GM20431 (cell line): ENCODE results near the gene NDRG3.
"Not testable (repeated sequence)": the region's sequence is repeated elsewhere in the genome, so short reads cannot be mapped to it uniquely, and the experiment has no call there.

ENCODE experiments used
- in situ Hi-C: fragments of 300-500 bp; cut with MseI, MboI; formaldehyde crosslinking; loops from one replicate; pipeline ENCODE4 v1.15.0; 2020; ENCODE audit warnings: low sequenced_read_pairs; ENCODE audit not compliant: unreplicated experiment

Gene NDRG3

DNA sequence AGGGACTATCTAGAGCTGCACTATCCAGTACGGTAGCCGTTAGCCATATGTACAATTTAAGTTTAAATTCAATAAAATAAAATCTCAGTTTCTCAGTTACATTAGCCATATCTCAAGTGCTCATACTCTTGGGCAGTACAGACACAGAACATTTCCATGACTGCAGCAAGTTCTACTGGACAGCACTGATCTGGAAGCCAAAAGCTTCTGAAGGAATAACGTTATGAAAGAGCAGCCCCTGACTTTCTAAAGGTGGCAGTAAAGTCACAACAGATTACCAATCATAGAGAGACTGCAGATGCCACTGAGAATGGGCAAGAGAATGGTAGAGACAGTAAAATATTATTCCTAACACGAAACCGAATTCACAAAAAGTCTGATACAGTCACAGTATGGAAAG lies 36.8 kb downstream of the NDRG3 start:
- in situ Hi-C loops, result no loop called here

DNA sequence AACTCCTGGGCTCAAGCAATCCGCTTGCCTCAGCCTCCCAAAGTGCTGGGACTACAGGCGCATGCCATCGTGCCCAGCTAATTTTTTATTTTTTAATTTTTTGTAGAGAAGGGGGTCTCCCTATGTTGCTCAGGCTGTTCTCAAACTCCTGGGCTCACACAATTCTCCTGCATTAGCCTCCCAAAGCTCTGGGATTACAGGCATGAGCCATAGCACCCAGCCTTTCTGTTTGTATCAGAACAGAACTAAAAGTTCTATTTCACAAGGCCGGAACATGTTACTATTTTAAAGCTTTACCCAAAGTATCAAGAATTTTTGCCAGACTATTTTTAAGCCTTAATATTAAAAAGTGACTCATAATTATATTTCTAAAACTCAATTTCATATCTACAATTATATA lies 42.4 kb downstream of the NDRG3 start:
- in situ Hi-C loops, result no loop called here

DNA sequence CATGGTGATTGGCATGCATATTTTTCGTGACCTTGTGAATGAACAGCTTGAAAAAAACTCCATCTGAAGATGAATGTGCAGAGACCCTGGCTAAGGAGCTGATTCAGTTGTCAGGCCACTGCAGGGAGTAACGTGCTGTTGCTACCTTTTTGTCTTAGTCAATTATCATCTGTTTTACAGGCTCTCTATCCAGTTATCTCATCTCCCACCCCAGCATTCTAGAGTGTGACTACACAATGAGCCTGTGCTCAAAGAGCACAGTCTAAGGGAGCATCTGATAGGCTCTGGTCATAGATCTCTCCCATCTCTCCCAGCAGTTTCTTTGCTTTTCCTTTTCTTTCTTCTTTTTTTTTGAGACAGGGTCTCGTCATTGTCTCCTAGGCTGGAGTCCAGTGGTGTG lies 45.5 kb downstream of the NDRG3 start:
- in situ Hi-C loops, result no loop called here

DNA sequence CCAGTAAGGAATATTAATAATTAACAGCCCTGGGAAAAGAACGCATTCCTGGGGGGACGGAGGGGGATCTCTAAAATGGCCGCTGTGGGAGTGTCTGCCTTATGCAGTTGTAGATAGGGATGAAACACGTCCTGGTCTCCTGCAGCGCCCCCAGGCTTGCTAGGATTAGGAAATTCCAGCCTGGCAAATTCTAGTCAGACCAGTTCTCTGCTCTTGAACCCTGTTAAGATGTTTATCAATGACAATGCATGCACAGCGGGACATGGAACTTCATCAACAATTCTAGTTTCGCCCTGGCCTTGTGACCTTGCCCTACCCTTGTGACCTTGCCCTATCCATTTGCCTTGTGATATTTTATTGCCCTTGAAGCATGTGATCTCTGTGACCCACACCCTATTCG lies 50.4 kb downstream of the NDRG3 start:
- in situ Hi-C loops, result not testable (repeated sequence)

DNA sequence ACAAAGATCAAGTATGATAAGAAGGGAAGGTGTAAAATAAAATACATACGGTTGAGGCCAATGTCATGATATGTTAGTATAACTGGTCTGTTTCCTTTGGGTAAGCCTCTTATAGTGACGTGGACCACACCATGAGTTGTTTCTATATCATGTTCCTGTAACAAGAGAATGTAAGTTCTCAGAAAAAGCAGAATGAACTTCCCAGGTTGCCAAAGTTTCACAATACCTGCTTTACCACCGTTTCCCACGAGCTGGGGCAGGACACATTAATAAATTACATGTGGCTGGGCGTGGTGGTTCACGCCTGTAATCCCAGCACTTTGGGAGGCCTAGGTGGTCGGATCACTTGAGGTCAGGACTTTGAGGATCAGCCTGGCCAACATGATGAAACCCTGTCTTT lies 57.3 kb downstream of the NDRG3 start:
- in situ Hi-C loops, result no loop called here

DNA sequence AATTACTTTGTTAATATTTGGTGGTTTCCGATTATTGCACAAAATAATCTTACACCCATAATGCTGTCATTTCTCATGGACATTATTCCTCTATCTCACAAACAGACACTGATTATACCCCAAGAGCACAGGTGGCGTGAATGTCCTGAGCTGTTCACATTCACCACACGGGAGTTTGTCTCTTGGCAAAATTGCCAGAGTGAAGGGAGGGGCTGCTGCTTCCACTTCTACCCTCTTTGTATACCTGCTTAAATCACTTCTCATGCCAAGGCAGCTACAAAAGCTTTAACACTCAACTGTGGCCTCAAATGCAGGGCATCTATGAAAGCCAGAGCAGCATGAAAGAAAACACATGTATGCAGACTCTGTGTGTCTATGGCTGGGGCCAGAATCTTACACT lies 58.0 kb downstream of the NDRG3 start:
- in situ Hi-C loops, result no loop called here

DNA sequence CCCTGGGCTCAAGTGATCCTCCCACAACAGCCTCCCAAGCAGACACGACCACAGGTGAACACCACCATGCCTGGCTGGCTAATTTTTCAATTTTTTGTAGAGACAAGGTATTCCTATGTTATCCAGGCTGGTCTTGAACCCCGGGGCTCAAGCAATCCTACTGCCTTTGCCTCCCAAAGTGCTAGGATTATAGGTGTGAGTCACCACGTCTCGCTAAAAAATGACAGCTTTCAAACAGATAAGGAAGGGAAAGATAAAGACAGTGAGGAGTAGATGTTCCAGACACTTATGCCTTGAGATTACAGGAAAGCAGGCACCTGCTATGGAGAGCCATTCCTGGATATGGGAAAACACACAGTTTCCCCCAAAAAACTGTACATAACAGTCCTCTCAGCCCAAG lies 58.9 kb downstream of the NDRG3 start:
- in situ Hi-C loops, result no loop called here

DNA sequence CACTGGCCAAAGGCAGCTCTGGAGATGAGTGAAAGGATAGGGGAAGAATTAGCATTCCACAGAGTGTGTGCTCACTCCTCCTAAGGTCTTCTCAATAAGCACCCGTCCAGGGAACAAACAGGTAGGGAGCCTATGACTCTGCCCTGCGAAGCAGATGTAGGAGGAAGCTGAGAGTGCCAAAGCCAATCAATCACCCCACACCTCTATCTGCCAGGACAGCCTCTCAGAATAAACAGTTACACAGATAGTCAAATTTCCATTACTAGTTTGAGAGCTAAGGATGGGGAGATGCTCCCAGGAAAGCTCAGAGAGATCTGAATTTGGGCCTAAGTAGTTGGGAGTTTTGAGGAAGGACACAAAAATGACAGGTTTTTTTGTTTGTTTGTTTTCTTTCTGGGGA lies 59.4 kb downstream of the NDRG3 start:
- in situ Hi-C loops, result no loop called here

DNA sequence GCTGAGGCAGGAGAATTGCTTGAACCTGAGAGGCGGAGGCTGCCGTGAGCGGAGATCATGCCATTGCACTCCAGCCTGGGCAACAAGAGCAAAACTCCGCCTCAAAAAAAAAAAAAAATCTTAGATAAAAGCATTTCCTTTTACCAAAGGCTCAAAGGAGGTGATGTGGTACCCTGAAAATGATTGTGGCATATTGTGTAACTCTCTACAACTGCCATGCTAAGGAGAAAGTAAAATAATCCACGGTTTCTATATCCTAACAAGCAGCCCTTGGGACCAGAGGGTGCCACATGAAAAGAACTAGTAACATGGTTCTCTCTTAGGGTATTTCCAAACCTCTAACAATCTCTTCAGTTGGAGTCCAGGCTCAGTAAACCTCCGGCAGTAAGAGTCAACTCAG lies 61.1 kb downstream of the NDRG3 start:
- in situ Hi-C loops, result no loop called here

DNA sequence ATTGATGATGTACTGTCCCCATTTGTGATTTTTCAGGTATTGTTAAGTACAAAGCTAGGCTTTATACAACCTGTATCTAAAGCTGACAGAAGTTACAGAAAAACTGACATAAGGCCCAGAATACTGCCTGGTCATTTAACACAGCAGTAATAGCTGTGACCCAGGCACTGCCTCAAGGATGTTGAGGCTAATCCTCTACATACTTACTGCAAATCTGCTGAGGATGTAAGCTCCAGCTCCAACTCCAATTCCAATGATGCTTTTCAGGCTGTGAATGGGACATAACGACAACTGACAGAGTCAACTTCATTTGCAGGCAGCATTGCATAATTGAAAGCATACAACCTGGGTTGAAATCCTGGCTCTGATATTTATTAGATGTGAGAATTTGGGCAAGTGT lies 63.6 kb downstream of the NDRG3 start:
- in situ Hi-C loops, result no loop called here

DNA sequence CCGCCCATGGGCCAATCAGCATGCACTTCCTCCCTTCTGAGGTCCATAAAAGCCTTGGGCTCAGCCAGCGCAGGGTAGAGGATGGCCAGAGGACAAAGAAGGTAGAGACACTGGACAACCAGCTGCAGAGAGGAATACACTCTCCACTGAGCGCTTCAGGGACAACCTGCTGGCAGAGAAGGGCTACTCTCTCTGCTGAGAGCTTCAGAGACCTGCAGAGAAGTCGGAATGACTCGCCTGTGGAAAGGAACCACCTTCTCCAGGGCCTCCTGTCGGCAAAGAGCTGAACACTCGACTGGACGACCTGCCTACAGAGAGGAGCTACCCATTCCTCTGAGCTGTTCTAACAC lies 68.5 kb downstream of the NDRG3 start:
- in situ Hi-C loops, result no loop called here

DNA sequence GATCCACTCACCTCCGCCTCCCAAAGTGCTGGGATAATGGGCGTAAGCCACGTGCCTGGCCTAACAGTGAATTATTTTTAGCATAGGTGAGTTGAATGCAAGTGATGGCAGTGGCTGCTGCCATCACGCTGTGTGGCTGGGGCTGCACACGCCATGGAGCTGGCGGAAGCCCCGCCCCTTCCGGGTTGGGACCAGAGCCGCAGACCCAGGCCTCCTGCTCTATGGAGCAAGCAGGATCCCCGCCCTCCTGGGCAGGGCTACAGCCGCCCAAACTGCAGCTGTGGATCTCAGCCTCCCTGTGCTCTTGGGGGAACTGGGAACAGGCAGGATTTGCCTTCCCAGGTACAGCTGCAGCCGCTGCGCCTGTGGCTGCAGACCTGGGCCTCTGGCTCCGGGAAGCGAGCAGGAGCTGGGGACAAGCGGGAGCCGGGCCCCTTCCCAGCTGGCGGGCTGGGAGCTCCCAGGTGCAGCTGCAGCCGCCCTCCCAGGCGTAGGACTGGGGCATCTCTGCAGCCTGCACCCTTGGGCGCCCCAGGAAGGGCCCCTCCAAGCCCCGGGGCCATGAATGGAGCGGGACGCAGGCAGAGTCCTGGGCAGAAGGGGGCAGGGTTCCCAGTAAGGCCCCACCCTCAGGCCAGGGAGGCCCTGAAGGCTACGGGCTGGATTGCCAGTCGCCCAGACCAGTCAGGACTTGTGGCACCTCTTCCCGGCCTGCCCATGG lies 69.0 kb downstream of the NDRG3 start:
- in situ Hi-C loops, result no loop called here

DNA sequence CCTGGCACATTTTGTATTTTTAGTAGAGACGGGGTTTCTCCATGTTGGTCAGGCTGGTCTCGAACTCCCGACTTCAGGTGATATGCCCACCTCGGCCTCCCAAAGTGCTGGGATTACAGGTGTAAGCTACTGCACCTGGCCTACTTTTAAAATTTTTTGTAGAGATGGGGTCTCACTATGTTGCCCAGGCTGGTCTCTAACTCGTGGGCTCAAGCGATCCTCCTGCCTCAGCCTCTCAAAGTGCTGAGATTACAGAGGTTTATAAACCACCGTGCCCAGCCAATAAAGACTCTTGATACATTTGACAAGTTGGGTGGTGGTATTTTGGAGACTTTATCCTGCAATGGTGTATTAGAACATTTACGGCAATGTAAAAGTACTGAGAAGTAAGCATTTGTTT lies 70.3 kb downstream of the NDRG3 start:
- in situ Hi-C loops, result not testable (repeated sequence)

DNA sequence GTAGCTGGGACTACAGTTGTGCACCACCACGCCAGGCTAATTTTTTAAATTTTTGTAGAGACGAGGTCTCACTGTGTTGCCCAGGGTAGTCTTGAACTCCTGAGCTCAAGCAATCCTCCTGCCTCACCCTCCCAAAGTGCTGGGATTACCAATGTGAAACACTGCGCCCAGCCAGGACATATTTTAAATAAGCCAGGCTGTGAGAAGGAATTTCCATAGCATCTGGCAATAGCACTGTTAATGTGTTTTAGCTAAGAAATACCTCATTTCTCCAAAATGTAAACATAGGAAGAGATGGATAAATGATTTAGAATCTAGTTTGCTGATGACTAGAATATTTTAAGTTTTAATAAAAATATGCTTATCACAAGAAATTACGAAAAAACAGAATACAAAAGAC lies 72.9 kb downstream of the NDRG3 start:
- in situ Hi-C loops, result no loop called here

DNA sequence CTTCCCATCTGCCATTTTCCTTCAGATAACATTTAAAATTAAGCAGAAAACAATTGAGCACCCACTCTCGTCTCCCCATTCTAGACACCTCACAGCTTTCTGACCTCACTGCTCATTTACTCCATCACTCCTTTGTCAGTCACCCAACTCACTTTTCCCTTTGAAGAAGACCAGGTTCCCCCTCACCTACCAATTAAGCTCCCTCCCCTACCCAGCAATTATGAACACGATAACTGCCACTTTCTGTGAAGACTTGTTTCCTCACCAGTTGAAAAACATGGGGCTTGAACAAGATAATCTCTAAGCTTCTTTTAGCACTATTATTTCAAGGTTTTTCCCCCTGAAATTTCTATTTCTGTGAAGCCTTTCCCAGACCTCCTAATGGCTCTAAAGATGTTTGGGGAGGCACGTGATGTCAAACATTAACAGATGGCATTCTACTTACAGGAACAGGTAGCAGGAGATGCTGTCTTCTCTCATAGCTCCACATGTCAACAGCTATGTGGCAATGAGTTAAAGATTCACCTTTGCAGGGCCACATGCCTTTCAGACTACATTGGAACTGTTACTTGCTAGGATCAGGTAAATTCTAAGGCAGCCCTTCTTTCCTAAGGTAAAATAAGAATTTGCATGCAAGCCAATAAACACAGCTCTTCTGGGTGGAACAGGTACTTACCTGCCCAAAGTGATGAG lies 75.1 kb downstream of the NDRG3 start:
- in situ Hi-C loops, result no loop called here

DNA sequence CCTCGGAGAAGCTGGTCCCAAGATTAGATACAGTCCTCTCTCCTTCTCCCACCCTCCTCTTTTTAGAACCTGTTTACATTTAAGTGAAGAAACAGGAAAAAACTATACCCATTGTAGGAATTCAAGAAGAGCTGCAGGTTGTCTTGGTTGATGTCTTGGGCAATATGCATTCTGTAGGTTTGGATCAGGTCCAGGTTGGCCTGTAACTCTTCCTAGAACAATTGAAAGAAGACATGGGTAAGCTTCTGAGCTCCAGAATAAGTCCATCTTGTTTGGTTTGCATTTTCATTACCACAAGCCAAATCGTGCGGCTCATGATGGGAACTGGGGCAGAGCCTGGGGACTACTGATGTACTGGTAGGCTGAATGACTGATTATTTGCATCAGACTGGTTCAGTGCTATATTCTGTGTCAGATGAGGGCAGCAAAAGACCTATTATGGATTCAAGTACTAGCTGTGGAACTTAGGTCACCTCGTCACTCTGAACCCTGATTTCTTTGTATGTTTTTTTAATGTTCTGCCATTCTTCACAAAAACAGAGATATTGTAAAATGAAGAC lies 79.6 kb downstream of the NDRG3 start:
- in situ Hi-C loops, result no loop called here

DNA sequence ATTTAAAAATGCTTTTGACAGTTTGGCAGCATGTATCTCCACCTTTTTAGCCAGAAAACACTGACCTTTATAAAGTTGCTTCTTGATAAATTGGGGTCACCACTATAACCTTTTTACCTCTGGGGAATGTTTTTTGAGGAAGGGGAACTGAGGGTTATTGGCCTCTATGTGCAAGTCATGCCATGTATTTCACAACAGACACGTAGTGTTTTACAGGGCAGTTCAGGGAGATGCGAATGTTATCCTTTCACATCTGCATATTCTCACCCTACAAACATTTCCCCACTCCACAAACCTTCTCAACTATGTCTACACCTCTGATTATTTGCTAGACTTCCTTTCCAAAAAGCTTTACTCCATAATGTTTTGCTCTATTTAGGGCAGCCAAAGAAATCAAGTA lies 82.9 kb downstream of the NDRG3 start:
- in situ Hi-C loops, result no loop called here

DNA sequence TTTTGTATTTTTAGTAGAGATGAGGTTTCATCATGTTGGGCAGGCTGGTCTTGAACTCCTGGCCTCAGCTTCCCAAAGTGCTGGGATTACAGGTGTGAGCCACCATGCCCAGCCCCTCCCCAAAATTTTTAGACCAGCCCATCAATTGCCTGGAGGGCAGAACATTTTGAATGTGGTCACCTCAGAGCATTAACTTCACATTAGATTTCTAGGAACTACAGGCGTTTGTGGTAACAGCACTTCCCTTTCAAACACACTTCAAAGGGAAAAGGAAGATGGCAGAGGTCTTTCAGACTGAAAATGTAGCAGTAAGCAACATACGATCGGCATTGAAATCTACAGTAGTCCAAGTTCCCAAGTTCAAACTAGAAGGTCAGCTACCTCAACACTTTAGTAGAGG lies 87.6 kb downstream of the NDRG3 start:
- in situ Hi-C loops, result no loop called here

DNA sequence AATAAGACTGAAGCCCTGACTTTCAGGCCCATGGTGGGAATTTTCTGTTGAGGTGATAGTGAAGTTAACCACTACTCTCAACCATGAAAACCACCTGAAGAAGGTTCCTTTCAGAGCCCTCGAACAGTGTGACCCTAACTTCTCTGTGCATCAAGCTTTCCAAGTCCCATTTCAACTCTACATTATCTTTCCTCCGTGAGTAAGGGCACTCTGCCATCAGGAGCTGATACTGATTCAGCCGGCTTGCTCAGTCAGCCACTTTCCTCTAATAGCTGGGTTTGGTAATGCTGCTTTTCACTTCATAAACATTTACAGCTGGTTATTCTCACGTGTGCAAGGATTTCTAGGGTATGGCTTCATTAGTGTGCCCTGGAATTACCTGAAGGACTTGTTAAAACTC lies 89.2 kb downstream of the NDRG3 start:
- in situ Hi-C loops, result no loop called here

DNA sequence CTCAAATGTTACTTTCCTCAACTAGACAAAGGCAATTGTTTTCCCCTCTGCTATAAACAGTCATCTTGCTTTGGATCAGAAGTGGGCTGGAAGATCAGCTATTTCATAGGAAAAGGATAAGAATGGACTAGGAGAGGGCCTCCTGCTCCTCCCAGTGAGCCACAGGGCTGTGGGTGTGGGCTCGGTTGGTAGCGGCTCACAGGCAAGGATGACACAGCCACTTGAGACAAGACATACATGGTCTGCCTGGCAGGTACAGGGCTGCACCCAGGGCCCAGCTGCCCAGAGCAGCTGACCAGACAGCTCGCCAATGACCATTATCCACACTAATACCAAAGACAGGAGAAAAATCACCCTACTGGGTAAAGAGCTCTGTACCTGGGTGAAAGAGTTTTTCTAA lies 90.9 kb downstream of the NDRG3 start:
- in situ Hi-C loops, result no loop called here

DNA sequence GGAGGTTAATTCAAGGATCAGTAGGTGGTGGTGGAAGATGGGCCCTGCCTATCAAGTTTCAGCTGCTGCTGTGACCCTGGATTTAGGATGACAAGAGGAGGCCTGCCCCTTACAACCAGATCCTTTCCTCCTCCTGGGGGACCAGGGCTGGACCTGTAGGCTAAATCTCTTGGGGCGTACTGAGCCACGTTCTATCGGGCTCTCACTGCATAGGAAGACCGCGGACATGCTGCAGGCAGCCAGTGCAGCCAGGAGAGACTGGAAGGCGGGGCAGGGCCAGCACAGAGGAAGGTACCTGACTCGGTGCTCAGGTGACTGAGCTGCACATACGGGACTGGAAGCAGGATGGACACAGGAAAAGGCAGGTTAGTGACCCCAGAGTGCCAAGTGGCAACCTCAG lies 91.4 kb downstream of the NDRG3 start:
- in situ Hi-C loops, result no loop called here

DNA sequence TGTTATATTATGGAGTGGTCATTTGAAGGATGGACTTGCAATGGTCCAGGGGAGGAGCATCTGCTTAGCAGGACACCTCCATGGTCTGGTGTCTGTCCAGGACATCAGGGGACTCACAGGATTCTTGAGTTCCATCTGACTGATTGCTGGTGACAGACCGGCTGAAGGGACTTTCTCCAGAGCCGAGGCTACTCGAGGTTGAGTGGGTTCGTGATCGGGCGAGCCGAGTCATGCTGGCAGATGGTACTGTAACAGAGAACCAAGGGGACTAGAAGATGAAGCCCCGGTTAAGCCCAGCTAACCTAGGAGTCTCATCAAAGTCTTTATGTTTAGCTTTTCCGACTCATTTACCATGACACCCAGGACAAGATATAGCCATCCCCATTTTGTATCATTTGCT lies 92.4 kb downstream of the NDRG3 start:
- in situ Hi-C loops, result no loop called here
